ENCODE measurements around the gene CEACAM6.

GRCh38 chr19:41793414-41793727 is 38.0 kb downstream of the CEACAM6 start:
- TF ChIP-seq CTCF (IDR thresholded peaks at IDR 0.05) = peak; percentile 58
- TF ChIP-seq ZFX (IDR thresholded peaks at IDR 0.05; ENCODE audit: borderline replicate concordance) = no peak
